Measurements from ENCODE around the gene TANC1.

TANC1 gene

GRCh38 chr2:159164457-159164911 is 196.0 kb downstream of the TANC1 start:
- 96 to 98% methylated on average over 3 of the region's 3 CpGs for WGBS, 2 experiments
- H3K27me3 ChIP-seq (ENCODE audit: control insufficient read depth, insufficient read depth, low read length, poor library complexity, severe bottlenecking), result no peaks in the 10 kb centered on the region
- no peak overlapping the region for H3K27ac ChIP-seq (ENCODE audit: insufficient read depth, low read depth, low read length, poor library complexity, severe bottlenecking)
- H3K4me1 ChIP-seq (ENCODE audit: control insufficient read depth, insufficient read depth, low read length), result no peaks in the 10 kb centered on the region
- peaks cover 4% of the 10 kb centered on the region for H3K36me3 ChIP-seq (ENCODE audit: control insufficient read depth, insufficient read depth, low read length)
- H3K9me3 ChIP-seq (ENCODE audit: control insufficient read depth, low read length), result no peaks in the 10 kb centered on the region
- no peak overlapping the region for H3K4me3 ChIP-seq (ENCODE audit: insufficient read depth, low read depth, low read length)

- Histone ChIP-seq H3K4me1 (ENCODE audit: control insufficient read depth, insufficient read depth, low read length) (no peaks in the 10 kb centered on the region), H3K36me3 (ENCODE audit: control insufficient read depth, insufficient read depth, low read length) (peaks cover 4% of the 10 kb centered on the region), H3K9me3 (ENCODE audit: control insufficient read depth, low read length) (no peaks in the 10 kb centered on the region), H3K4me3 (ENCODE audit: insufficient read depth, low read depth, low read length) (no peak overlapping the region), H3K27ac (ENCODE audit: insufficient read depth, low read depth, low read length, poor library complexity, severe bottlenecking) (no peak overlapping the region), H3K27me3 (ENCODE audit: control insufficient read depth, insufficient read depth, low read length, poor library complexity, severe bottlenecking) (no peaks in the 10 kb centered on the region)
- 93 to 96% methylated on average over 4 of the region's 4 CpGs for WGBS, 2 experiments
Measured at GRCh38 chr2:159165048-159165447, 196.6 kb downstream of the TANC1 start.

- Histone ChIP-seq H3K27ac (ENCODE audit: insufficient read depth, low read depth, low read length, poor library complexity, severe bottlenecking) (no peak overlapping the region), H3K27me3 (ENCODE audit: control insufficient read depth, insufficient read depth, low read length, poor library complexity, severe bottlenecking) (no peaks in the 10 kb centered on the region), H3K4me3 (ENCODE audit: insufficient read depth, low read depth, low read length) (no peak overlapping the region), H3K4me1 (ENCODE audit: control insufficient read depth, insufficient read depth, low read length) (no peaks in the 10 kb centered on the region), H3K36me3 (ENCODE audit: control insufficient read depth, insufficient read depth, low read length) (peaks cover 4% of the 10 kb centered on the region), H3K9me3 (ENCODE audit: control insufficient read depth, low read length) (no peaks in the 10 kb centered on the region)
- 86% methylated on average over 1 of the region's 1 CpG; no CpG with 5 or more reads in 1 of the 2 experiments for WGBS, 2 experiments
Measured at GRCh38 chr2:159168707-159169106, 200.3 kb downstream of the TANC1 start.

- no peak overlapping the region for H3K4me3 ChIP-seq (ENCODE audit: insufficient read depth, low read depth, low read length)
- WGBS, 2 experiments, result 96 to 98% methylated on average over 6 of the region's 6 CpGs
- no peaks in the 10 kb centered on the region for H3K9me3 ChIP-seq (ENCODE audit: control insufficient read depth, low read length)
- H3K27ac ChIP-seq (ENCODE audit: insufficient read depth, low read depth, low read length, poor library complexity, severe bottlenecking), result no peak overlapping the region
- H3K4me1 ChIP-seq (ENCODE audit: control insufficient read depth, insufficient read depth, low read length), result no peaks in the 10 kb centered on the region
- H3K36me3 ChIP-seq (ENCODE audit: control insufficient read depth, insufficient read depth, low read length), result peaks cover 4% of the 10 kb centered on the region
- H3K27me3 ChIP-seq (ENCODE audit: control insufficient read depth, insufficient read depth, low read length, poor library complexity, severe bottlenecking), result no peaks in the 10 kb centered on the region
Measured at GRCh38 chr2:159169187-159169586, 200.7 kb downstream of the TANC1 start.

GRCh38 chr2:159172403-159172802 is 204.0 kb downstream of the TANC1 start:
- no peaks in the 10 kb centered on the region for H3K4me1 ChIP-seq (ENCODE audit: control insufficient read depth, insufficient read depth, low read length)
- no peak overlapping the region for H3K4me3 ChIP-seq (ENCODE audit: insufficient read depth, low read depth, low read length)
- no peaks in the 10 kb centered on the region for H3K9me3 ChIP-seq (ENCODE audit: control insufficient read depth, low read length)
- WGBS, 2 experiments, result 91 to 97% methylated on average over 3 of the region's 3 CpGs
- H3K27me3 ChIP-seq (ENCODE audit: control insufficient read depth, insufficient read depth, low read length, poor library complexity, severe bottlenecking), result no peaks in the 10 kb centered on the region
- H3K36me3 ChIP-seq (ENCODE audit: control insufficient read depth, insufficient read depth, low read length), result no peaks in the 10 kb centered on the region
- no peak overlapping the region for H3K27ac ChIP-seq (ENCODE audit: insufficient read depth, low read depth, low read length, poor library complexity, severe bottlenecking)

- H3K36me3 ChIP-seq (ENCODE audit: control insufficient read depth, insufficient read depth, low read length), result no peaks in the 10 kb centered on the region
- 92 to 96% methylated on average over 9 of the region's 9 CpGs for WGBS, 2 experiments
- H3K4me1 ChIP-seq (ENCODE audit: control insufficient read depth, insufficient read depth, low read length), result no peaks in the 10 kb centered on the region
Measured at GRCh38 chr2:159174759-159175158, 206.3 kb downstream of the TANC1 start.

GRCh38 chr2:159175182-159175581 is 206.7 kb downstream of the TANC1 start:
- H3K4me3 ChIP-seq (ENCODE audit: insufficient read depth, low read depth, low read length), result no peak overlapping the region
- 77 to 78% methylated on average over 5 to 6 of the region's 6 CpGs for WGBS, 2 experiments
- H3K4me1 ChIP-seq (ENCODE audit: control insufficient read depth, insufficient read depth, low read length), result no peaks in the 10 kb centered on the region
- H3K9me3 ChIP-seq (ENCODE audit: control insufficient read depth, low read length), result no peaks in the 10 kb centered on the region
- H3K27ac ChIP-seq (ENCODE audit: insufficient read depth, low read depth, low read length, poor library complexity, severe bottlenecking), result no peak overlapping the region
- H3K27me3 ChIP-seq (ENCODE audit: control insufficient read depth, insufficient read depth, low read length, poor library complexity, severe bottlenecking), result no peaks in the 10 kb centered on the region
- H3K36me3 ChIP-seq (ENCODE audit: control insufficient read depth, insufficient read depth, low read length), result no peaks in the 10 kb centered on the region

More at GRCh38 chr2:159174759-159175158, 206.3 kb downstream of the TANC1 start:
- H3K27me3 ChIP-seq (ENCODE audit: control insufficient read depth, insufficient read depth, low read length, poor library complexity, severe bottlenecking), result no peaks in the 10 kb centered on the region
- no peak overlapping the region for H3K27ac ChIP-seq (ENCODE audit: insufficient read depth, low read depth, low read length, poor library complexity, severe bottlenecking)
- H3K4me3 ChIP-seq (ENCODE audit: insufficient read depth, low read depth, low read length), result no peak overlapping the region
- no peaks in the 10 kb centered on the region for H3K9me3 ChIP-seq (ENCODE audit: control insufficient read depth, low read length)

GRCh38 chr2:159175927-159176326 is 207.5 kb downstream of the TANC1 start:
- WGBS, 2 experiments, result 86 to 93% methylated on average over 3 of the region's 3 CpGs
- Histone ChIP-seq H3K4me1 (ENCODE audit: control insufficient read depth, insufficient read depth, low read length) (no peaks in the 10 kb centered on the region), H3K9me3 (ENCODE audit: control insufficient read depth, low read length) (no peaks in the 10 kb centered on the region), H3K27ac (ENCODE audit: insufficient read depth, low read depth, low read length, poor library complexity, severe bottlenecking) (no peak overlapping the region), H3K36me3 (ENCODE audit: control insufficient read depth, insufficient read depth, low read length) (no peaks in the 10 kb centered on the region), H3K4me3 (ENCODE audit: insufficient read depth, low read depth, low read length) (no peak overlapping the region), H3K27me3 (ENCODE audit: control insufficient read depth, insufficient read depth, low read length, poor library complexity, severe bottlenecking) (no peaks in the 10 kb centered on the region)

GRCh38 chr2:159176555-159176954 is 208.1 kb downstream of the TANC1 start:
- Histone ChIP-seq H3K27ac (ENCODE audit: insufficient read depth, low read depth, low read length, poor library complexity, severe bottlenecking) (no peak overlapping the region), H3K4me3 (ENCODE audit: insufficient read depth, low read depth, low read length) (no peak overlapping the region), H3K27me3 (ENCODE audit: control insufficient read depth, insufficient read depth, low read length, poor library complexity, severe bottlenecking) (no peaks in the 10 kb centered on the region), H3K4me1 (ENCODE audit: control insufficient read depth, insufficient read depth, low read length) (no peaks in the 10 kb centered on the region), H3K9me3 (ENCODE audit: control insufficient read depth, low read length) (no peaks in the 10 kb centered on the region), H3K36me3 (ENCODE audit: control insufficient read depth, insufficient read depth, low read length) (no peaks in the 10 kb centered on the region)
- 93% methylated on average over 5 of the region's 5 CpGs for WGBS, 2 experiments

- Histone ChIP-seq H3K27me3 (ENCODE audit: control insufficient read depth, insufficient read depth, low read length, poor library complexity, severe bottlenecking) (no peaks in the 10 kb centered on the region), H3K36me3 (ENCODE audit: control insufficient read depth, insufficient read depth, low read length) (no peaks in the 10 kb centered on the region), H3K4me1 (ENCODE audit: control insufficient read depth, insufficient read depth, low read length) (no peaks in the 10 kb centered on the region), H3K27ac (ENCODE audit: insufficient read depth, low read depth, low read length, poor library complexity, severe bottlenecking) (no peak overlapping the region), H3K4me3 (ENCODE audit: insufficient read depth, low read depth, low read length) (no peak overlapping the region), H3K9me3 (ENCODE audit: control insufficient read depth, low read length) (no peaks in the 10 kb centered on the region)
- WGBS, 2 experiments, result 98 to 100% methylated on average over 2 to 3 of the region's 3 CpGs
Measured at GRCh38 chr2:159177357-159177756, 208.9 kb downstream of the TANC1 start.

- no peak overlapping the region for H3K27ac ChIP-seq (ENCODE audit: insufficient read depth, low read depth, low read length, poor library complexity, severe bottlenecking)
- no peaks in the 10 kb centered on the region for H3K36me3 ChIP-seq (ENCODE audit: control insufficient read depth, insufficient read depth, low read length)
- no peaks in the 10 kb centered on the region for H3K9me3 ChIP-seq (ENCODE audit: control insufficient read depth, low read length)
- H3K4me3 ChIP-seq (ENCODE audit: insufficient read depth, low read depth, low read length), result no peak overlapping the region
- no peaks in the 10 kb centered on the region for H3K4me1 ChIP-seq (ENCODE audit: control insufficient read depth, insufficient read depth, low read length)
- no peaks in the 10 kb centered on the region for H3K27me3 ChIP-seq (ENCODE audit: control insufficient read depth, insufficient read depth, low read length, poor library complexity, severe bottlenecking)
- WGBS, 2 experiments, result 85 to 87% methylated on average over 7 of the region's 7 CpGs
Measured at GRCh38 chr2:159177957-159178356, 209.5 kb downstream of the TANC1 start.

All from ectodermal cell (in vitro differentiated cells).